22Rv1 (cell line): Measurements from ENCODE around the gene MAD2L2.

ENCODE experiments used
- CTCF ChIP-seq: fragments of 450-650 bp; IDR thresholded peaks from 2 replicates; pipeline ENCODE4 v1.5.1; 2017; ENCODE audit warnings: mild to moderate bottlenecking
- ZFX ChIP-seq: fragments of 450-650 bp; IDR thresholded peaks from 2 replicates; pipeline ENCODE4 v1.6.1; 2017; ENCODE audit warnings: antibody characterized with exemption, borderline replicate concordance

GRCh38 chr1:11649237-11649623, 31.7 kb downstream of the MAD2L2 start:
- TF ChIP-seq CTCF (no peak), ZFX (no peak)
